Right atrium auricular region (tissue), 2 donors: Measurements from ENCODE around the gene MMP13. TPM values are rescaled to one million over a fixed set of nuclear protein-coding genes. Genes with fewer than 3 reads are reported as not detected.
"Not testable (repeated sequence)": the region's sequence is repeated elsewhere in the genome, so short reads cannot be mapped to it uniquely, and the experiment has no call there.

Source experiments
- DNase-seq: peaks from one replicate; pipeline ENCODE4 v3.0.0-alpha.2; 2019; ENCODE audit warnings: low spot score
- H3K27ac ChIP-seq, 2 donors: fragments of 200-600 bp; sonication (generic); 1 replicate in 1 of 2; 2 replicates in 1 of 2; pipeline ENCODE4 v1.5.1; 2016 to 2019
- H3K27me3 ChIP-seq, 2 donors: fragments of 200-600 bp; sonication (generic); one replicate each; pipeline versions ENCODE4 v1.5.1 to v1.6.0; 2017 to 2019
- H3K36me3 ChIP-seq: fragments of 200-600 bp; sonication (generic); one replicate; pipeline ENCODE4 v1.5.1; 2016
- H3K4me1 ChIP-seq, 2 donors: fragments of 200-600 bp; sonication (generic); one replicate each; pipeline versions ENCODE4 v1.5.1 to v1.6.0; 2017 to 2019
- H3K4me3 ChIP-seq, 2 donors: fragments of 200-600 bp; sonication (generic); 1 replicate in 1 of 2; 2 replicates in 1 of 2; pipeline ENCODE4 v1.5.1; 2017 to 2019; ENCODE audit warnings: mild to moderate bottlenecking in 1 of 2, moderate library complexity in 1 of 2
- H3K9me3 ChIP-seq, 2 donors: fragments of 200-600 bp; sonication (generic); one replicate each; pipeline ENCODE4 v1.5.1; 2019
- total RNA-seq, 2 donors: library from RNA; depleted of rRNA; stranded (reverse); fragments of >200 nt; gene quantifications; one replicate each; pipeline ENCODE4 v1.1.0, GENCODE V29; 2016
- TF ChIP-seq, protein P1 (sequence below), 2 donors: fragments of 200-600 bp; sonication (generic); IDR thresholded peaks; one replicate each; pipeline ENCODE4 v1.5.1; 2019; ENCODE audit warnings: antibody characterized with exemption in 2 of 2

The MMP13 gene
- not detected for total RNA-seq

DNA sequence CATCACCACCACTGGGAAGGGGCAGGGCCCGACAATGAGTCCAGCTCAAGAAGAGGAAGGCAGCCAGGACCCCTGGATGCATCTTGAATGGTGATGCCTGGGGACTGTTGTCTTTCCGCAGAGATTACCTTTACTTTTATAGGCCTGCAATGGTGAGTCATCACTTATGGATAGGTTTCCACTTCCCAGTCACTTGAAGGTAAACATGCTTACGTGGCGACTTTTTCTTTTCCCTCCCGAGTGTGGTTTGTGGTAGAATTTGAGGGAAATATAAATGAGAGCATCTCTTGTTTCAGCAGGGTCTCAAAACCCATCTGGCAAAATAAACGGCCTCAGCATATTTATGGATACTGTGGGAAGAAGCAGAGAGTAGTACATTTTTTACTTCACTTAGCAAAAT, at the start of gene MMP13:
Gene MMP13 (minus strand): TSS at position 109 of the 400 bp plus-strand sequence. CDS start 27 bp downstream, at position 82.
- Histone ChIP-seq H3K27ac (no peak within 1 kb of the TSS), H3K36me3 (no peaks in the 10 kb centered on the region)

DNA sequence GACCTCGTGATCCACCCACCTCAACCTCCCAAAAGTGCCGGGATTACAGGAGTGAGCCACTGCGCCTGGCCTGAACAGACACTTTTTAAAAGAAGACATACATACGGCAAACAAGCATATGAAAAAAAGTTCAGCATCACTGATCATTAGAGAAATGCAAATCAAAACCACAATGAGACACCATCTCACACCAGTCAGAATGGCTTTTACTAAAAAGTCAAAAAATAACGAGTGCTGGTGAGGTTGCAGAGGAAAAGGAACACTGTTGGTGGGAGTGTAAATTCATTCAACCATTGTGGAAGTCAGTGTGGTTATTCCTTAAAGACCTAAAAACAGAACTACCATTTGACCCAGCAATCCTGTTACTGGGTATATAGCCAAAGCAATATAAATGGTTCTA, 48.7 kb upstream of the MMP13 start:
- not testable (repeated sequence) for H3K27me3 ChIP-seq, H3K27ac ChIP-seq

More for the DNA sequence above, at the start of gene MMP13:
- Histone ChIP-seq H3K4me3 (no peak within 1 kb of the TSS), H3K4me1 (no peaks in the 10 kb centered on the region), H3K27me3 (no peaks in the 10 kb centered on the region), H3K9me3 (no peaks in the 10 kb centered on the region)
- TF ChIP-seq, protein P1, sequence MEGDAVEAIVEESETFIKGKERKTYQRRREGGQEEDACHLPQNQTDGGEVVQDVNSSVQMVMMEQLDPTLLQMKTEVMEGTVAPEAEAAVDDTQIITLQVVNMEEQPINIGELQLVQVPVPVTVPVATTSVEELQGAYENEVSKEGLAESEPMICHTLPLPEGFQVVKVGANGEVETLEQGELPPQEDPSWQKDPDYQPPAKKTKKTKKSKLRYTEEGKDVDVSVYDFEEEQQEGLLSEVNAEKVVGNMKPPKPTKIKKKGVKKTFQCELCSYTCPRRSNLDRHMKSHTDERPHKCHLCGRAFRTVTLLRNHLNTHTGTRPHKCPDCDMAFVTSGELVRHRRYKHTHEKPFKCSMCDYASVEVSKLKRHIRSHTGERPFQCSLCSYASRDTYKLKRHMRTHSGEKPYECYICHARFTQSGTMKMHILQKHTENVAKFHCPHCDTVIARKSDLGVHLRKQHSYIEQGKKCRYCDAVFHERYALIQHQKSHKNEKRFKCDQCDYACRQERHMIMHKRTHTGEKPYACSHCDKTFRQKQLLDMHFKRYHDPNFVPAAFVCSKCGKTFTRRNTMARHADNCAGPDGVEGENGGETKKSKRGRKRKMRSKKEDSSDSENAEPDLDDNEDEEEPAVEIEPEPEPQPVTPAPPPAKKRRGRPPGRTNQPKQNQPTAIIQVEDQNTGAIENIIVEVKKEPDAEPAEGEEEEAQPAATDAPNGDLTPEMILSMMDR (IDR thresholded peaks at IDR 0.05) = no peak
- DNase-seq = no peak

DNA sequence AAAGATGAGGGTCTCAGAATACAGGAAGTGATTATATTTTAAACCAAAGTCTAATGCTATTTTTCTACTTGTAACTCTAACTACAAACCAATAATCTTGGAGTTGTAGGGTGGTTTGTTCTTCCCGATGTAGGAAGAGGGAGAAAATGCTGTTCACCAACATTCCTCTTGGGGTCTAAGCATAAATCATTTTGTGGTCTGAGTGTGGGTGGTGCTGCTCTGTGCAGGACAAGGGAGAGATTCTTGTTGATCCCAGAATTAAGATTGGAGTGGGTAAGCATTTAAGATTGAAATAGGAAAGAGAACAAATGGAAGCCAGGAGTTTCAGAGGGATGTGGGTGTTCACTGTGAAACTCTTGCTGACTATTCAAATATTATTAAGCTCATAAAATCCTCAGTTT, 38.6 kb upstream of the MMP13 start:
- TF ChIP-seq, protein P1 (IDR thresholded peaks at IDR 0.05) = no peak
- Histone ChIP-seq H3K4me1 (no peaks in the 10 kb centered on the region), H3K36me3 (no peaks in the 10 kb centered on the region), H3K27ac (no peak overlapping the region), H3K9me3 (no peaks in the 10 kb centered on the region), H3K4me3 (no peak overlapping the region), H3K27me3 (no peaks in the 10 kb centered on the region)
- DNase-seq = no peak

More for the DNA sequence above, 48.7 kb upstream of the MMP13 start:
- not testable (repeated sequence) for DNase-seq, H3K9me3 ChIP-seq, H3K4me1 ChIP-seq, H3K4me3 ChIP-seq, H3K36me3 ChIP-seq

- Histone ChIP-seq H3K4me1 (no peaks in the 10 kb centered on the region), H3K36me3 (no peaks in the 10 kb centered on the region), H3K27ac (no peak overlapping the region), H3K9me3 (no peaks in the 10 kb centered on the region), H3K27me3 (no peaks in the 10 kb centered on the region), H3K4me3 (no peak overlapping the region)
- TF ChIP-seq, protein P1 (IDR thresholded peaks at IDR 0.05) = no peak
- DNase-seq = no peak
These were observed 36.2 kb upstream of the MMP13 start for GRCh38 chr11:102991776-102992175.

GRCh38 chr11:102990145-102990544, 34.6 kb upstream of the MMP13 start:
- Histone ChIP-seq H3K9me3 (no peaks in the 10 kb centered on the region), H3K4me3 (no peak overlapping the region), H3K27me3 (no peaks in the 10 kb centered on the region), H3K27ac (no peak overlapping the region), H3K36me3 (no peaks in the 10 kb centered on the region), H3K4me1 (no peaks in the 10 kb centered on the region)
- DNase-seq = no peak
- TF ChIP-seq, protein P1 (IDR thresholded peaks at IDR 0.05) = no peak

GRCh38 chr11:102989379-102990047, 34.0 kb upstream of the MMP13 start:
- Histone ChIP-seq H3K36me3 (no peaks in the 10 kb centered on the region), H3K27me3 (no peaks in the 10 kb centered on the region), H3K4me1 (no peaks in the 10 kb centered on the region), H3K9me3 (no peaks in the 10 kb centered on the region), H3K27ac (no peak overlapping the region), H3K4me3 (no peak overlapping the region)
- DNase-seq = no peak
- TF ChIP-seq, protein P1 (IDR thresholded peaks at IDR 0.05) = no peak
